Effector memory CD4-positive, alpha-beta T cell (primary cell): ENCODE results near the gene XPC.

Source experiments
- DNase-seq, 3 donors: peaks; one replicate each; pipeline ENCODE4 v3.0.0-alpha.2; 2020
- H3K27ac ChIP-seq: 2 replicates; pipeline ENCODE4 v1.7.0; 2013; ENCODE audit warnings: mild to moderate bottlenecking, low read length, moderate library complexity; ENCODE audit not compliant: insufficient read depth, poor library complexity, severe bottlenecking
- H3K27me3 ChIP-seq: replicated peaks from 2 replicates; pipeline ENCODE4 v1.7.0; 2013; ENCODE audit warnings: mild to moderate bottlenecking, low read length; ENCODE audit not compliant: insufficient read depth, control insufficient read depth, poor library complexity, severe bottlenecking
- H3K36me3 ChIP-seq: 2 replicates; pipeline ENCODE4 v1.7.0; 2013; ENCODE audit warnings: mild to moderate bottlenecking, low read length, moderate library complexity; ENCODE audit not compliant: control insufficient read depth, insufficient read depth
- H3K4me1 ChIP-seq: 2 replicates; pipeline ENCODE4 v1.7.0; 2013; ENCODE audit warnings: low read length, mild to moderate bottlenecking; ENCODE audit not compliant: control insufficient read depth, insufficient read depth, poor library complexity, severe bottlenecking
- H3K4me3 ChIP-seq: 2 replicates; pipeline ENCODE4 v1.7.0; 2013; ENCODE audit warnings: low read length, low read depth, mild to moderate bottlenecking; ENCODE audit not compliant: insufficient read depth, poor library complexity, severe bottlenecking
- H3K9me3 ChIP-seq: 2 replicates; pipeline ENCODE4 v1.7.0; 2013; ENCODE audit warnings: mild to moderate bottlenecking, low read length, moderate library complexity; ENCODE audit not compliant: control insufficient read depth

Gene XPC

DNA sequence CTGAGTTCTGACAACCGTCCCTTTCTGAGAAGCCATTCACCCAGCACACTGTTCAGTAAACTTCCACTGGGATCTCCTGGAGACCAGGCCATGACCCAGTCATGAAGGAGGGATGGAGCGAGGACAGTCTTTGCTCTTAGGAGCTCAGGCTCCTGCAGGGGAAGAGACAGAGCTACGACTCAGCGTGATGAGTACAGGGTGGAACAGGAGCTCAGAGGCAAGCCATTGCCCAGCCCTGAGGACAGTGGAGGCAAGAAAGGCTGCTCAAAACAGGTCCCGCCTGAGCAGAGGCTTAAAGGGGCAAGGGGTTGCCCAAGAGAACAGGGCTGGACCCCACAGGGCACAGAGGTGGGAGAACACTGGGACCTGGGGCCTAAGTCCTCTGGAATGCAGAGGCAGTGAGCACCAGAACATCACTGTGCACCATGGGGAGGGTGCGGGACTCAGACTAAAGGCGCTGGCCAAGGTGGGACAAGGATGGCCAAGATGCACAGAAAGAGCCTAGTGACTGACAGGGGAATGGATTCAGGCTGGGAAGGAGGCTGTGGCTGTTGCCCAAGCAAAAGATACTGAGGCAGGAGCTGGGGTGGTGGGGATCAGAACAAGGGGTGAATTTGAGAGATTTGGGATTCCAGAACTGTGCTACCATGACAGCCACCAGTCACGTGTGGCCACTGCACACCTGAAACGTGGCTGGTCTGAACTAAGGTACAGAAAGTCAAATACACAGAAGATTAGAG is 27.7 kb downstream of the XPC start:
- Histone ChIP-seq H3K4me1 (peaks cover 2% of the 10 kb centered on the region), H3K36me3 (peaks cover 54% of the 10 kb centered on the region), H3K27ac (peak overlapping the region; percentile 22), H3K4me3 (no peak overlapping the region), H3K27me3 (no peaks in the 10 kb centered on the region), H3K9me3 (no peaks in the 10 kb centered on the region)
- no peak for DNase-seq

DNA sequence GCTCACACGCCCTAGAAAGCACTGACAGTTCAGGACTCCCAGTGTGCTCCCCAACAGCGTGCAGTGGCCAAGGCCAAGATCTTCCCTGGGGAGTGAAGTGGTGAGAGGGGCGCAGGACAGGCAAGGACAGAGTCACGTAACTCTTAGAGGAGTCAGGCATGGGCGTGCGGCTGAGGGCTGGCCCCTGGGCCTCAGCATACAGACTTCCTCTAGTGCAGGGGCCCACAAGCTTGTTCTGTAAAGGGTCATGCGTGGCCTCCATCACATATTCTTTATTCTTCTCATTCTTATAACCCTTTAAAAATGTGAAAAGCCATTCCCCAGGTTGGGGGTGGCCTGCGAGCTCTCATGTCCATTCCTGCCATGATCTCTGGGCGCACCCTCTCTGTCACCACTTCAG is 28.3 kb downstream of the XPC start:
- no peak for DNase-seq

DNA sequence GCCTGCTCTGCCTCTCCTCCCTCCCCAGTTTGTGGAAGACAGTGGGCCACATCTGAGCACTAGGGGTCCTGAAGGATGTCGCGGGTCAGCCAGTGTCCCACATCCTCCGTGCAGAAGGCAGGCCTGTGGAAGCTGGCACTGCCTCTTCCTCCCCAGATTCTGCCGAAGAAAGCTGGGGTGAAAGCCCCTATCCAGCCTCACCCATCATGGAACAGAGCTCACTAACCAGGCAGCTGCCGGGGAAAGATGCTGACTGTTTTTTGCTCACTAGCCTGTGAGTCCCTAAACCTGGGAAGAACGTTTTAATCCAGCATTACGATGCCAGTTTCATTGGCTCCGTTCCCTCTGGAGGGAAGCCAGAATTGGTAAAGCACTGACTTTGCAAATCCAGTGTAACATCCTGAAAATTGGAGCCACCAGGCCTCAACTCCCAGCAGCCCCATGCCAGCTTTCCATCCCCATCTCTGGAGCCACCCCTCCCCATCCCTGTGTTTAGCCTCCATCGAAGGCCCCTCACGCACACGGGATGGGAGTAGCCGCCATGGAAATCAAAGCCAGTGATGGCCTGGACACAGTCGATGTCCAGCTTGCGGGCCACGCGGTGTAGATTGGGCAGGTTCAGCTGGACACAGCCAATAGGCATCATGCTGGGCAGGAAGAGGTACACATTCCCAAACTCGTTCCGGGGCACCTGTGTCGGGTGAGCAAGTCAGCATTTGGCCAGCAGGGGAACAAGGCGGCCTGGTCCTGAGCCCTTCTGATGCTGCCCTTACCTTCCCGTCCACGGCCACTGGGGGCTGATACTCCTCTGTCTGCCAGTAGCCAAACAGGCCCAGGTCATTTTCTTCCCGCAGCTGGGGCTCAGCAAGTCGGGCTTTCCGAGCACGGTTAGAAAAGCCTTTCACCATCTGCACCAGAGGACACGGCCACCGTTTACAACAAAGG is 30.1 kb downstream of the XPC start:
- no peaks in the 10 kb centered on the region for H3K27me3 ChIP-seq
- DNase-seq, result no peak

More for the DNA sequence above, 28.3 kb downstream of the XPC start:
- Histone ChIP-seq H3K27me3 (no peaks in the 10 kb centered on the region), H3K4me1 (peaks cover 8% of the 10 kb centered on the region), H3K36me3 (peaks cover 57% of the 10 kb centered on the region), H3K27ac (peak overlapping the region; percentile 3), H3K9me3 (no peaks in the 10 kb centered on the region), H3K4me3 (no peak overlapping the region)

DNA sequence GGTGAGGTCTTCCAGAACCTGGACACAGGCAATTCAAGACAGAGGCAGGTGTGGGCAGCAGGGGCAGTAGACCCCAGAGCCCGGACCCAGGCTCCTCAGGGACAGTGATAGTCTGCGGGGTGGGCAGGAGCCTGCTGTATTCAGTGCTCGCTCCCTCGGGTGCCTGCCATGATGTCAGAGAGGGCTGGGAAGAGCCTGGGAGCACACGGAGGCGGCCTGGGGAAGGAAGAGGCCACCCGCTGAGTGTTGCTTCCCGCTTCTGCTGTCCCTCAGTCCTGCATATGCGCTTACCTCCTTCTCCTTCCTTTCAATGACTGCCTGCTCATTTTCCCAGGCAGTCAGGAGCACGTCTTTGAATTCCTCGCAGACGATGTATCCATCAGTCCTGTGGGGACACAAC is 30.8 kb downstream of the XPC start:
- Histone ChIP-seq H3K27me3 (no peaks in the 10 kb centered on the region), H3K4me1 (peaks cover 29% of the 10 kb centered on the region), H3K36me3 (peaks cover 46% of the 10 kb centered on the region), H3K4me3 (no peak overlapping the region), H3K27ac (no peak overlapping the region), H3K9me3 (no peaks in the 10 kb centered on the region)
- no peak for DNase-seq

More for the DNA sequence above, 30.1 kb downstream of the XPC start:
- no peaks in the 10 kb centered on the region for H3K9me3 ChIP-seq
- peaks cover 23% of the 10 kb centered on the region for H3K4me1 ChIP-seq
- H3K4me3 ChIP-seq, result no peak overlapping the region
- H3K36me3 ChIP-seq, result peaks cover 48% of the 10 kb centered on the region
- H3K27ac ChIP-seq, result no peak overlapping the region

DNA sequence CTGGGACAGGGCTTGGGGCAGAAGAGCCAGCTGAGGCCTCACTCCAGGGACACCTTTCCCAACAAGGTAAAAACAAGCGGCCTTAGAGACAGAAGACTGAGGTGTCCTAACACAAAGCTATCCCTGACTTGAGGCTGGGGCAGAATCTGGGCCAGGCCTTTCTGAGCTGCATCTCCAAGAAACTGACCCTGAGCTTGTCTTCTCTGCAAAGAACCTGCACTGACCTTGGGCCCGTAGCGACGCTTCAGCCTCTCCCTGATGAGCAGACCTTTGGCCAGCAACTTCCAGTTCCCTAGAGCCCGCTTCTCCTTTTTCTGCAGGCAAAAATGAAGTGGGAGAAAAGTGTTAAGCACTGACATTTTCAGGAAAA is 31.4 kb downstream of the XPC start:
- Histone ChIP-seq H3K9me3 (no peaks in the 10 kb centered on the region), H3K27me3 (no peaks in the 10 kb centered on the region), H3K36me3 (peaks cover 40% of the 10 kb centered on the region), H3K4me1 (peaks cover 32% of the 10 kb centered on the region), H3K4me3 (no peak overlapping the region), H3K27ac (peak overlapping the region; percentile 99)
- no peak for DNase-seq

DNA sequence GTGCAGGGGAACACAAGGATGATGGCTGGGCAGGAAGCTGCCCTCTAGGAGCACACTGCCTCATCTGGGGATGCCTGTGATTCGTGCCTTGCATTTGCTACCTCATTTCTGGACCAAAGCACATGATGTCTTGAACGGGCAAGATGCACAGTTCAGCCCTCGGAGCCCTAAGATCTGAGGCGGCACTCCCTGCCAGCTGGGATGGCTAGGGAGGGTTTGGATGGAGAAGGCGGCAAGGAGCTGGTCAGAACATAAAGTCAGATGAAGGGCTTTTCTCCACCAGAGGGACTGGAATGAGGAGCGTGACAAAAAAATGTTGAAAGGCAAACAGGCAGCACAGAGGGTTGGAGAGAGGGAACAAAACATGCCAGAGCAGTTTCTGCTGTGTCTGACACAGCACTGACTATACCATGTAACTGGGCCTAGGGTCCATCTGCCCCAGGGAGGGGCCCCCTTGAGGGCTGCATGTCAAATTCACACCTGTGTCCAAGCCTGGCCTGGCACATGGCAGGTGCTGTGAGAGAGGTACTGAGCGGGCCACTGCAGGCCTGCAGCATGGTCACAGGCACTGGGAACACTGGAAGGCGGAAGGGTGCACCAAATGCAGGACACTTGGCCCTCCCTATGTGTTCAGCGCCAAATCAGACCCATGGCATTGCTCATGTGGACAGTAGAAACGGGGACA is 31.9 kb downstream of the XPC start:
- no peaks in the 10 kb centered on the region for H3K9me3 ChIP-seq
- no peaks in the 10 kb centered on the region for H3K27me3 ChIP-seq
- DNase-seq, result no peak
- no peak overlapping the region for H3K4me3 ChIP-seq
- H3K36me3 ChIP-seq, result peaks cover 40% of the 10 kb centered on the region
- peaks cover 38% of the 10 kb centered on the region for H3K4me1 ChIP-seq
- H3K27ac ChIP-seq, result peak overlapping the region; percentile 99

DNA sequence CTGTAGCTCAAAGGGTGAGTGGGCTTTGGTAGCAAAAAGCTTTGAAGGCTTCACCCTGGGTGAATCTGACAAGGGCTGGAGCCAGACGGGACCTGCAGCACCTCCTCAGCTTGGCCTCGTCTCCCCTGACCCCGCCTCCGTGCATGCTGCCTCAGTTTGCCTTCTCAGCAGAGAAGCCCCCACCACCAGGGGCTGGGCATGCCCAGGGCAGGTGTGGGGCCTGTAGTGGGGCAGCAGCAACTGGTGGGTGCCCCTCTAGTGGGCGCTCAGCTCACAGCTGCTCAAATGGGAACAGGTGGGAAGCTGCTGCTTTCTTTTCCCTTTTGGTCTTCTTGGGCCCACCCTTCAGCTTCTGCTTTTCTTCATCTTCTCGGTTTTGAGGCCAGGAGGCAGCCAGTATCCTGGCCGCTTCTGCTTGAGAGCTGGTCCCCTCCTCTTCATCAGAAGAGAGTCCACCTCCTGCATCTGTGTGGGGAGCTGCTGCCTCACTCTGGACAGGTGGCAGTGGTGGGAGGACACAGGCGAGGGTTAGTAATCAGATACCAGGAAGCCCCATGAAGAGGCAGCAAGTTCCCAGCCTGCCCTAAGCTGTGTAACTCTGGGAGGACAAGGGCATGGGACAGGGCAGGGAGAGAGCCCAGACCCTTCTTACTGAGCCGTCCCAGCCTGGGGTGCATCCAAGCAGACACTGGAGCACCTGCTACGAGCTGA is 32.6 kb downstream of the XPC start:
- no peaks in the 10 kb centered on the region for H3K9me3 ChIP-seq
- peaks cover 45% of the 10 kb centered on the region for H3K4me1 ChIP-seq
- H3K27me3 ChIP-seq, result no peaks in the 10 kb centered on the region
- DNase-seq, result no peak
- peaks cover 39% of the 10 kb centered on the region for H3K36me3 ChIP-seq
- H3K27ac ChIP-seq, result peak overlapping the region; percentile 99
- no peak overlapping the region for H3K4me3 ChIP-seq

DNA sequence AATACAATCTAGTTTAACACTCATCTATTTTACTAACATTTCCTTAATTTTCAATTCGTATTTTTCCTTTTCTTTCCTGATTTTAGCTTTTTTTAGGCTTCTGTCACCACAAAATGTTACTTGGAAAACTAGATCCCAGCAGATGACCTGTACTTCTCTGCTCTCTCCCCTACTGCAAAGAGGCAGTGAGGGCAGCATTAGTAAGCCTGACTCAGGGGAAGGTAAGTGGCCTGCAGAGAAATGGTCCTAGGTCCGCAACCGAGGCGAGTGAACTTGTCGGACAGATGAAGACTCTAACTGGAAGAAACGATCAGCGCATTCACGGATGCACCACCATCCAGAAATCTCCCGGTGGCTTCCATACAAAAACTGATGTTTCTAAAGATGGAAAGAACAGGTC is 33.2 kb downstream of the XPC start:
- peak overlapping the region; percentile 99 for H3K27ac ChIP-seq
- peaks cover 49% of the 10 kb centered on the region for H3K4me1 ChIP-seq
- no peak overlapping the region for H3K4me3 ChIP-seq
- H3K9me3 ChIP-seq, result no peaks in the 10 kb centered on the region
- peaks cover 35% of the 10 kb centered on the region for H3K36me3 ChIP-seq
- H3K27me3 ChIP-seq, result no peaks in the 10 kb centered on the region
- DNase-seq, result no peak

DNA sequence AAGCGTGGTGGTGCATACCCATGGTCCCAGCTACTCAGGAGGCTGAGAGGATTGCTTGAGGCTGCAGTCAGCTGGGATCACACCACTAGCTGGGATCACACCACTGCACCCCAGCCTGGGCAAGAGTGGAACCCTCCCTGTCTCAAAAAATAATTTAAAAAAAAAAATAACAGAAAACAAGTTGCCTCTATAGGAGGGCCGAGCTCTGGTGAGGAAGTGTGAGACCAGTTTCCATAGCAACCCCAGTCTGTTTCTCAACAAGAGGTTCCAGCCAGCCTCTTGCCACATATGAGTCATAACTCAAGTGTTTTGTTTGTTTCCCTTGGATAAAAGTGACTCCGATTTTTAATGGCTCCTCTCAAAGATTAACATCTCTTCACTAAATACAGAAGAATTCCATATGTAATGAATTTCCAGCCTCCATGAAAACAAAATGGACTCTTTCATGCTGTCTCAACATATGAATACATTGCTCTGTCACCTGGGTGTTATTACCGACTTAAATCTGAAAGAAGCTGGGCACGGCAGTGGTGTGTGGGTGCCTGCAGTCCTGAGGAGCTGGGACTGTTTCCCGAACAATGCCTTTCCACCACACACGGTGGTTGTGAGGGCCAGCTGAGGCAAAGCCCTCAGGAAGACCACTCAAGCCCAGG is 33.9 kb downstream of the XPC start:
- no peaks in the 10 kb centered on the region for H3K27me3 ChIP-seq
- peak overlapping the region; percentile 22 for H3K4me3 ChIP-seq
- peak overlapping the region; percentile 99 for H3K27ac ChIP-seq
- peak; percentile 70 to 71 (median 70) for DNase-seq
- peaks cover 37% of the 10 kb centered on the region for H3K36me3 ChIP-seq
- H3K4me1 ChIP-seq, result peaks cover 49% of the 10 kb centered on the region
- no peaks in the 10 kb centered on the region for H3K9me3 ChIP-seq
